8988T (cell line): Measurements from ENCODE around the gene FUT3.

Source experiments
- DNase-seq: peaks from one replicate; pipeline ENCODE4 v3.0.0; 2011

The FUT3 gene

DNA sequence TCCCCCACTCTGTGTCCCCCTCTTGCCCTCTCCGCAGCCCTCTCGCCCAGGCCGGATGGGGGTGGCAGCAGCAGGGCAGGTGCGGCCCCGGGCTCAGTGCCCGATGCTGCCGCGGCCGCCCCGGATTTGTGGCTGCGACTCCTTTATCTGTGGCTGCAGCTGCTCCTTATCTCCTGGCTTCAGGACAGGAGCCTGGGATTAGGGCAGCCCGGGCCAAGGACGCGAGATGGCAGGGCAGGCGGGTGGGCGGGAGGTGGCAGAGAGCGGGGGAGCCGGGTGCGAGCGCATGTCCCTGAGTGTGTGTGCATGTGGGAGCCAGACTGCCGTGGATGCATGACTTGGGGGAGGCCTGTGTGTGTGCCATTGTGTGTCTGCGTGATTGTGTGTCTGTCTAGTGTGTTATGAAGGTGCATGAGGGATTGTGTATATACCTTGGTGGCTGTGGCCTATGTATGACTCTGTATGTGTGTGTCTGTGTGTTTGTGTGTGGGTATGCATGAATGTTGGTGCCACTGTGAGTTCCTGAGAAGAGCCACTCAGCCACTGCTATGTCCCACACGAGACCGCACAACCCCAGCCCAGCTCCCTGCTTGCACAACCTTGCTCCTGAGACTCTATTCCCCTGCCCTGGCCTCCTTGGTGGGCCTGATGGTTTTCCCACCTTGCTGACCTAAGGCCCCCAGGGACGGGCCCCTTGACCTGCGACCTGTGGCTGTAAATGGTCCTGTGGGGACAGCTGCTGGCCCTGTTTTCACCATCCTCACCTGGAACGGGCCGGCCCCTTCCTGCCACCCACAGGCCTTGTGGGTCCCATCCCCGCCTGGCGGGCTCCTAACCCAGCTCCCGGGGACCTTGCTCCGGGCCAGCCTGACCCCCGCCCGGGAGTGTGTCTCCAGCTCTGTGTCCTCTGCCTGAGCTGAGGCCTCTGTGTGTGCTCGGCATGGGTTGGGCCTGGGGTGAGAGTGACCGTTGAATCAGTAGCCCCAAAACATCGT, 51.7 kb downstream of the FUT3 start:
- DNase-seq, result no peak

DNA sequence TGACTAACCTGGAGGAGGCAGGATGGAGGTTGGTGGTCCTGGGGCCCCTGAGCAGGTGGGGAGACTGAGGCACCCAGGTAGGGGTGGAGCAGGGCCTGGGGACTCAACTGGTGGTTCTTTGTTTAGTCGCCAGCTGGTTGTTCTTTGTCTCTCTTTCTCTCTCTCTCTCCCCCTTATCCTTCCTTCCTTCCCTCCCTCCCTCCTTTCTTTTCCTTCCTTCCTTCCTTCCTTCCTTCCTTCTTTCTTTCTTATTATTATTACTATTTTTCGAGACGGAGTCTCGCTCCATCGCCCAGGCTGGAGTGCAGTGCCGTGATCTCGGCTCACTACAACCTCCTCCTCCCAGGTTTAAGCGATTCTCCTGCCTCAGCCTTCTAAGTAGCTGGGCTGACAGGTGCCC, 53.0 kb downstream of the FUT3 start:
- DNase-seq, result no peak

GRCh38 chr19:5795382-5795919, 55.8 kb downstream of the FUT3 start:
- DNase-seq, result no peak

DNA sequence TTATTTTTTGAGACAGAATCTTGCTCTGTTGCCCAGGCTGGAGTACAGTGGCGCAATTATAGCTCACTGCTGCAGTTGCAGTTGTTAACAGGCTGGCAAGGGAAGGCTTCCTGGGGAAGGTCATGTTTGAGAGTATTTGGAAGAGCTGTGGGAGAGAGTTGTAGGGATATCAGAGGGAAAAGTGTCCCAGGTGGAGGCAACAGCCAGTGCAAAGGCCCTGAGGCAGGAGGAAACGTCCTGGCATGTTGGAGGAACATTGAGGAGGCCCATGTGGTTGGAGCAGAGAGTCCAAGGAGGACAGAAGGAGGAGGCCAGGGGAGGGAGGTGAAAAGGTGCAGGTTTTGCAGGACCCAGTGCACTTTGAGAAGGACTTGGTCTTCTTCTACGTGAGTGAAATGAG, 58.1 kb downstream of the FUT3 start:
- no peak for DNase-seq
